Parathyroid adenoma (tissue), 2 donors: ENCODE measurements around the gene SH3D21.
A peak's percentile ranks its signal among the peaks of the same experiment; 100 is the strongest.

Experiments used
- H2AFZ ChIP-seq: fragments of 300-600 bp; sonication (generic); one replicate; pipeline ENCODE4 v1.7.0; 2017; ENCODE audit warnings: antibody characterized with exemption, mild to moderate bottlenecking
- H3K27ac ChIP-seq: fragments of 300-600 bp; sonication (generic); one replicate; pipeline ENCODE4 v1.7.0; 2017
- H3K27me3 ChIP-seq: fragments of 300-600 bp; sonication (generic); one replicate; pipeline ENCODE4 v1.7.0; 2017; ENCODE audit warnings: low read length; ENCODE audit not compliant: control insufficient read depth, insufficient read depth
- H3K36me3 ChIP-seq: fragments of 300-600 bp; sonication (generic); one replicate; pipeline ENCODE4 v1.7.0; 2017; ENCODE audit warnings: low read length; ENCODE audit not compliant: control insufficient read depth, insufficient read depth
- H3K4me1 ChIP-seq: fragments of 300-600 bp; sonication (generic); one replicate; pipeline ENCODE4 v1.7.0; 2017; ENCODE audit warnings: control low read depth
- H3K4me2 ChIP-seq: fragments of 300-600 bp; sonication (generic); one replicate; pipeline ENCODE4 v1.7.0; 2017; ENCODE audit warnings: low read length
- H3K4me3 ChIP-seq: fragments of 300-600 bp; sonication (generic); one replicate; pipeline ENCODE4 v1.7.0; 2017; ENCODE audit warnings: low read depth, low read length
- H3K79me2 ChIP-seq: fragments of 300-600 bp; sonication (generic); one replicate; pipeline ENCODE4 v1.7.0; 2017; ENCODE audit warnings: control low read depth
- H3K9ac ChIP-seq: fragments of 300-600 bp; sonication (generic); one replicate; pipeline ENCODE4 v1.7.0; 2017; ENCODE audit warnings: mild to moderate bottlenecking
- H3K9me3 ChIP-seq: fragments of 300-600 bp; sonication (generic); one replicate; pipeline ENCODE4 v1.7.0; 2017; ENCODE audit warnings: low read length; ENCODE audit not compliant: control insufficient read depth
- TF ChIP-seq, protein P1 (sequence below): fragments of 300-600 bp; sonication (generic); IDR thresholded peaks from one replicate; pipeline ENCODE4 v1.7.0; 2017; ENCODE audit warnings: antibody characterized with exemption, mild to moderate bottlenecking
- donor health status: primary hyperparathyroidism.

The SH3D21 gene

DNA sequence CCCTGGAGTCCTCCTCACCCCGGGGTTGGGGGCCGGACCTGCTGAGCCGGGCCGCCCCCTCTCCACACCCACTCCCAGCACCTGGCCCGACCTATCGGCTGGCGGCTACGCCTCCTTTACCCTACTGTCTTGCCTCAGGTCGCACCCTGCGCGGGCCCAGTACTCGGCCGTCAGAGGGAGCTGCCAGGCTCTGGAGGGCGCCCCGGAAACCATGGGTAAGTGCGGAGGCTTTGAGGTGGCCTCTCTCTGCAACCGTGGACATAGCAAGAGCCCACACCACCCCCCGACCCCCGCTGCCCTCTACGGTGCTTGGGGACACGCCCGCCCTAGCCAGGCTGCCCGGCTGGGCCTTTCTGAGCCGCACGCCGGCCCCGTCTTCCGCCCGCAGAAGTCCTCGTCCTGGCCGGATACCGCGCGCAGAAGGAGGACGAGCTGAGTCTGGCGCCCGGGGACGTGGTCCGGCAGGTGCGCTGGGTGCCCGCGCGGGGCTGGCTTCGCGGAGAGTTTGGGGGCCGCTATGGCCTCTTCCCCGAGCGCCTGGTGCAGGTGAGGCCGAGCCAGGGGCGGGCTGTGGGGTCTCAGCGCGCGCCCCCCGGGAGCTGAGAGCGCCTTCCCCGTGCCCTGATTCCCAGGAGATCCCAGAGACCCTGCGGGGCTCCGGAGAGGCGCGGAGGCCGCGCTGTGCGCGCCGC, at the start of gene SH3D21:
Gene SH3D21 (plus strand): TSS at position 159 of the 692 bp plus-strand sequence. CDS start 53 bp downstream, at position 212.
- peak within 1 kb of the TSS; percentile 83 for H2AFZ ChIP-seq
- peak within 1 kb of the TSS; percentile 84 for H3K4me2 ChIP-seq
- no peaks in the 10 kb centered on the region for H3K4me1 ChIP-seq
- no peak within 1 kb of the TSS for H3K9ac ChIP-seq
- H3K4me3 ChIP-seq, result peak within 1 kb of the TSS; percentile 51
- H3K36me3 ChIP-seq, result no peaks in the 10 kb centered on the region
- no peaks in the 10 kb centered on the region for H3K27me3 ChIP-seq
- peak within 1 kb of the TSS; percentile 29 for H3K27ac ChIP-seq
- TF ChIP-seq, protein P1, sequence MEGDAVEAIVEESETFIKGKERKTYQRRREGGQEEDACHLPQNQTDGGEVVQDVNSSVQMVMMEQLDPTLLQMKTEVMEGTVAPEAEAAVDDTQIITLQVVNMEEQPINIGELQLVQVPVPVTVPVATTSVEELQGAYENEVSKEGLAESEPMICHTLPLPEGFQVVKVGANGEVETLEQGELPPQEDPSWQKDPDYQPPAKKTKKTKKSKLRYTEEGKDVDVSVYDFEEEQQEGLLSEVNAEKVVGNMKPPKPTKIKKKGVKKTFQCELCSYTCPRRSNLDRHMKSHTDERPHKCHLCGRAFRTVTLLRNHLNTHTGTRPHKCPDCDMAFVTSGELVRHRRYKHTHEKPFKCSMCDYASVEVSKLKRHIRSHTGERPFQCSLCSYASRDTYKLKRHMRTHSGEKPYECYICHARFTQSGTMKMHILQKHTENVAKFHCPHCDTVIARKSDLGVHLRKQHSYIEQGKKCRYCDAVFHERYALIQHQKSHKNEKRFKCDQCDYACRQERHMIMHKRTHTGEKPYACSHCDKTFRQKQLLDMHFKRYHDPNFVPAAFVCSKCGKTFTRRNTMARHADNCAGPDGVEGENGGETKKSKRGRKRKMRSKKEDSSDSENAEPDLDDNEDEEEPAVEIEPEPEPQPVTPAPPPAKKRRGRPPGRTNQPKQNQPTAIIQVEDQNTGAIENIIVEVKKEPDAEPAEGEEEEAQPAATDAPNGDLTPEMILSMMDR, result no peak
- no peaks in the 10 kb centered on the region for H3K9me3 ChIP-seq
- H3K79me2 ChIP-seq, result no peaks in the 10 kb centered on the region

DNA sequence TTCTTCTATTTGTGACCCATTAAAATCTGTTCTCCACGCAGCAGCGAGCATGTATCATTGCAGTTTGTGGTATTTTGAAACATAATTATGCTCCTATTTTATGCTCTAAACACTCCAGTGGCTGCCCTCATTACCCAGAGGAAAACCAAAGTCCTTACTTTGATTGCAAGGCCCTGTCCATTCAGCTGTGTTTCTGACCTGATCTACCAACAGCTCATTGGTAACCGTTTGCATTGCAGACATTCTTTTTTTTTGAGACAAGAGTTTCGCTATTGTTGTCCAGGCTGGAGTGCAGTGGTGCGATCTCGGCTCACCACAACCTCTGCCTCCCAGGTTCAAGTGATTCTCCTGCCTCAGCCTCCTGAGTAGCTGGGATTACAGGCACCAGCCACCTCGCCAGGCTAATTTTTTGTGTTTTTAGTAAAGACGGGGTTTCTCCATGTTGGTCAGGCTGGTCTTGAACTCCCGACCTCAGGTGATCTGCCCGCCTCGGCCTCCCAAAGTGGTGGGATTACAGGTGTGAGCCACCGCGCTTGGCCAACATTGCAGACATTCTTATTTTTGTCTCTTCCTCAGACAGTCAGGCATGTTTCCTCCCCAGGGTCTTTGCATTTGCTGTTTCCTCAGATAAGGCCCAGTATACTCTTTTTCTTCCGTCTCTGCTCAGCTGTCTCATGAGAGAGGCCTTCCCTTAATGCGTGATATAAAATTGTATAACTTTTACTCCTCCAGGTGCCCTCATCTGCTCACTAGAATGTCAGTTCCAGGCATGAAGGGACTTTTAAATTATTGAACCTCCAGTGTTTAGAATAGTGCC, 49.4 kb upstream of the SH3D21 start:
- no peaks in the 10 kb centered on the region for H3K9me3 ChIP-seq
- no peaks in the 10 kb centered on the region for H3K27me3 ChIP-seq
- H3K4me2 ChIP-seq, result no peak overlapping the region
- peaks cover 24% of the 10 kb centered on the region for H3K79me2 ChIP-seq
- H3K4me1 ChIP-seq, result peaks cover 13% of the 10 kb centered on the region
- peak overlapping the region; percentile 73 for H3K27ac ChIP-seq
- TF ChIP-seq, protein P1, result no peak
- H3K4me3 ChIP-seq, result no peak overlapping the region
- H3K9ac ChIP-seq, result no peak overlapping the region
- H3K36me3 ChIP-seq, result no peaks in the 10 kb centered on the region
- H2AFZ ChIP-seq, result no peak overlapping the region

DNA sequence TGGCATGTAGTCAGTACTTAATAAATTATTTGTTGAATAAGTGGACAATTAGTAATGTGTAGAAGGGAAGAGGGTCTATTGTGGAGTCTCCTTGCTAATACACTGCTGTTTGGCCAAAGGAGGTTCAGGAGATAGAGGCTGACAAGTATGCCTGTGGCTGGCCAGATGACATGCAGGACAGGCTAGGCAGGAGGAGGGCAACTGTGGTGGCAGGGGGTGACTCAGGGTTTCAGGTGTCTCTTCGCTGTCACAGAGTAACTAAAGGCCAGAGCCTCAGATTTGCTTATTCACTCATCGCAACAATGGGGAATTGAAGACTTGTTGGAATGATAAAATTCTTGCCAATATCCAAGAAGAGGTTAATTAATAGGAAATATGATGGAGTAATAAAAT, 48.8 kb upstream of the SH3D21 start:
- Histone ChIP-seq H3K36me3 (no peaks in the 10 kb centered on the region), H3K4me1 (peaks cover 13% of the 10 kb centered on the region)
- TF ChIP-seq, protein P1, result no peak

DNA sequence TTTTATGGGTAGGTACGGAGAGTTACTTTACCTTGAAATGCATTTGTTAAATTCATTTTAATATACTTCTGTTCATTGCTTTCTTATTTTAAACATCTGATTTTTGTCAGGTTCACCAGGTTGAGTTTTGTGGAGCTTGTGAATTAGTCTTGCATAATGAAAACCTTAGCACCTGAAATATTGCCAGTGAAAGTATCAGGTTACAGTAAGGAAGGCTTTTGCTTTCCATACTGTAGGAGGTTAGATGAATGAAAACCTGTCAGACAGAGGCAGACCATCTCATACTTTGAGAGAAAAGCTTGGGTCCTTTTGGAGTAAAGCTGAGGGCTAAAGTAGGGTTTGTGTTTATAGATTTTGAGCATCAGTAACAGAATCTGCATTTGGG, 47.2 kb upstream of the SH3D21 start:
- Histone ChIP-seq H3K9me3 (no peaks in the 10 kb centered on the region), H2AFZ (no peak overlapping the region), H3K4me1 (peaks cover 10% of the 10 kb centered on the region), H3K9ac (no peak overlapping the region), H3K27ac (peak overlapping the region; percentile 73), H3K36me3 (no peaks in the 10 kb centered on the region), H3K4me2 (peak overlapping the region; percentile 48), H3K27me3 (no peaks in the 10 kb centered on the region), H3K4me3 (peak overlapping the region; percentile 42), H3K79me2 (peaks cover 21% of the 10 kb centered on the region)
- TF ChIP-seq, protein P1, result no peak

More for the DNA sequence above, 48.8 kb upstream of the SH3D21 start:
- Histone ChIP-seq H3K4me2 (no peak overlapping the region), H3K79me2 (peaks cover 20% of the 10 kb centered on the region), H3K27me3 (no peaks in the 10 kb centered on the region), H3K9ac (no peak overlapping the region), H3K9me3 (no peaks in the 10 kb centered on the region), H3K4me3 (no peak overlapping the region), H2AFZ (no peak overlapping the region), H3K27ac (peak overlapping the region; percentile 73)
